22Rv1 (cell line): ENCODE results near the gene LAMB1.

Source experiments
- CTCF ChIP-seq: fragments of 450-650 bp; IDR thresholded peaks from 2 replicates; pipeline ENCODE4 v1.5.1; 2017; ENCODE audit warnings: mild to moderate bottlenecking
- ZFX ChIP-seq: fragments of 450-650 bp; IDR thresholded peaks from 2 replicates; pipeline ENCODE4 v1.6.1; 2017; ENCODE audit warnings: antibody characterized with exemption, borderline replicate concordance

- TF ChIP-seq CTCF = no peak
- TF ChIP-seq ZFX = no peak
Observed at GRCh38 chr7:108008827-108009226, 5.9 kb upstream of the LAMB1 start.
